Measurements from ENCODE around the gene PLEKHA1.

PLEKHA1 gene

GRCh38 chr10:122329416-122329815 lies 45.1 kb upstream of the PLEKHA1 start:
- H3K4me1 ChIP-seq (ENCODE audit: control extremely low read depth in 1 of 4, control insufficient read depth in 4 of 4, insufficient read depth in 4 of 4, low read length in 3 of 4): no peaks in the 10 kb centered on the region
- ChIA-PET POLR2A (no interaction called here), CTCF (interaction anchor here (0.7 to 1.9 kb wide), 4 partner anchors 14 to 106 kb away, joined by 3 to 7 read pairs (median 4); no protein-coding TSS in a partner anchor)
- H3K27me3 ChIP-seq (replicated peaks in 2 of 5; ENCODE audit: control insufficient read depth in 4 of 5, insufficient read depth in 5 of 5, low read length in 4 of 5): peaks cover 0 to 48% (median 3%) of the 10 kb centered on the region in 5 experiments
- H3K4me3 ChIP-seq (ENCODE audit: control insufficient read depth in 1 of 7, extremely low read depth in 1 of 7, insufficient read depth in 4 of 7, low read depth in 2 of 7, low read length in 6 of 7): no peak overlapping the region
- no peaks in the 10 kb centered on the region for H3K36me3 ChIP-seq (ENCODE audit: control insufficient read depth in 4 of 4, insufficient read depth in 4 of 4, low read length in 3 of 4)
- no peak for DNase-seq
- H3K27ac ChIP-seq (ENCODE audit: insufficient read depth in 1 of 2, low read depth in 1 of 2, low read length in 2 of 2, poor library complexity in 1 of 2, severe bottlenecking in 2 of 2): no peak overlapping the region
- 89% methylated on average over 10 of the region's 13 CpGs for WGBS (ENCODE audit: insufficient coverage)
- no peaks in the 10 kb centered on the region for H3K9me3 ChIP-seq (ENCODE audit: control extremely low read depth in 1 of 5, control insufficient read depth in 4 of 5, insufficient read depth in 2 of 5, low read depth in 1 of 5, low read length in 4 of 5)

GRCh38 chr10:122331100-122331499 lies 43.4 kb upstream of the PLEKHA1 start:
- H3K4me1 ChIP-seq (ENCODE audit: control extremely low read depth in 1 of 4, control insufficient read depth in 4 of 4, insufficient read depth in 4 of 4, low read length in 3 of 4): no peaks in the 10 kb centered on the region
- no peaks in the 10 kb centered on the region for H3K9me3 ChIP-seq (ENCODE audit: control extremely low read depth in 1 of 5, control insufficient read depth in 4 of 5, insufficient read depth in 2 of 5, low read depth in 1 of 5, low read length in 4 of 5)
- ChIA-PET CTCF (no interaction called here), POLR2A (no interaction called here)
- no peak overlapping the region for H3K27ac ChIP-seq (ENCODE audit: insufficient read depth in 1 of 2, low read depth in 1 of 2, low read length in 2 of 2, poor library complexity in 1 of 2, severe bottlenecking in 2 of 2)
- no peak overlapping the region for H3K4me3 ChIP-seq (ENCODE audit: control insufficient read depth in 1 of 7, extremely low read depth in 1 of 7, insufficient read depth in 4 of 7, low read depth in 2 of 7, low read length in 6 of 7)
- DNase-seq: no peak
- 94% methylated on average over 5 of the region's 7 CpGs for WGBS (ENCODE audit: insufficient coverage)
- no peaks in the 10 kb centered on the region for H3K36me3 ChIP-seq (ENCODE audit: control insufficient read depth in 4 of 4, insufficient read depth in 4 of 4, low read length in 3 of 4)
- H3K27me3 ChIP-seq (replicated peaks in 2 of 5; ENCODE audit: control insufficient read depth in 4 of 5, insufficient read depth in 5 of 5, low read length in 4 of 5): peaks cover 0 to 48% (median 5%) of the 10 kb centered on the region in 5 experiments

DNA sequence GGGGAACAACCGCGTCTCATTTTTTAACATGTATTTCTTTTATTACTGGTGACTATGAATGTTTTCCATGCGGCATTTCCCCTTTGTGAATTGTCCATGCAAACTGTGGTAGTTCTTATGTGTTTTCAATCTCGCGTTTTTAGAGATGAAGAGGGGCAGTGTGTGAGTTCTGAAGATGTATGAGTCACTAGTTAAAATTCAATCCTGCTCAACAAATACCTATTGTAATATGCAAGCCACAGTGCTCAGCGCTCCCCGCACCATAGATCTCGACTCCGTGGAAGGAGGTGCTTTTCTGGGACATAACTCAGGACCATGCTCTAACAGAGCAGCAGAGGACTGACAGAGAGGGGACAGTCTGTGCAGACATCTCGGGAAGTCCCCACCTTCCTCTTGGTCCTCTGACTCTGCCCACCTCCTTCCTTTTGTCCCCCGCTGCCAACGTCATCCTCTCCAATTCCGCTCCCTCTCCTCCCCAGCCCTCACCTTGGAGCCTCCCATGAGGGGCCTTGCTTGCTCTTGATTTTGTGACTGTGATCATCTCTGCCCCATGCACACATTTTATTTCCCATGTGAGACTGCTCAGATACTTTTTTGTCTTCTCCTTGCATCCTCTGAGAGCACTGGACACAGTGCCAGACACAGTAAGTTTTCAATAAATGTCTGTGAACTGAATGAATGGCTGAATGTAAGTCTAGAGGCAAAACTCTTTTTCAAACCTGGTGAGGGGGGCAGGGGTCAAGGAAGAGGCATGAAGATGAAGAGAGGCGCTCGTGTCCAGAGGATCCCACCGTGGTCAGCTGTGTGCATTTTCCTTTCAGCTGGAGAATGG lies 42.7 kb upstream of the PLEKHA1 start:
- CTCF ChIA-PET: no interaction called here

GRCh38 chr10:122333037-122333436 lies 41.5 kb upstream of the PLEKHA1 start:
- Histone ChIP-seq H3K4me1 (ENCODE audit: control extremely low read depth in 1 of 4, control insufficient read depth in 4 of 4, insufficient read depth in 4 of 4, low read length in 3 of 4) (no peaks in the 10 kb centered on the region), H3K27ac (ENCODE audit: insufficient read depth in 1 of 2, low read depth in 1 of 2, low read length in 2 of 2, poor library complexity in 1 of 2, severe bottlenecking in 2 of 2) (no peak overlapping the region), H3K27me3 (replicated peaks in 2 of 5; ENCODE audit: control insufficient read depth in 4 of 5, insufficient read depth in 5 of 5, low read length in 4 of 5) (peaks cover 0 to 45% (median 5%) of the 10 kb centered on the region in 5 experiments), H3K36me3 (ENCODE audit: control insufficient read depth in 4 of 4, insufficient read depth in 4 of 4, low read length in 3 of 4) (no peaks in the 10 kb centered on the region), H3K9me3 (ENCODE audit: control extremely low read depth in 1 of 5, control insufficient read depth in 4 of 5, insufficient read depth in 2 of 5, low read depth in 1 of 5, low read length in 4 of 5) (no peaks in the 10 kb centered on the region), H3K4me3 (ENCODE audit: control insufficient read depth in 1 of 7, extremely low read depth in 1 of 7, insufficient read depth in 4 of 7, low read depth in 2 of 7, low read length in 6 of 7) (no peak overlapping the region)
- ChIA-PET POLR2A (no interaction called here), CTCF (no interaction called here)
- DNase-seq: no peak
- 80% methylated on average over 4 of the region's 4 CpGs for WGBS (ENCODE audit: insufficient coverage)

More for the DNA sequence above, 42.7 kb upstream of the PLEKHA1 start:
- WGBS (ENCODE audit: insufficient coverage): 90% methylated on average over 14 of the region's 16 CpGs
- Histone ChIP-seq H3K9me3 (ENCODE audit: control extremely low read depth in 1 of 5, control insufficient read depth in 4 of 5, insufficient read depth in 2 of 5, low read depth in 1 of 5, low read length in 4 of 5) (no peaks in the 10 kb centered on the region), H3K36me3 (ENCODE audit: control insufficient read depth in 4 of 4, insufficient read depth in 4 of 4, low read length in 3 of 4) (no peaks in the 10 kb centered on the region), H3K27me3 (replicated peaks in 2 of 5; ENCODE audit: control insufficient read depth in 4 of 5, insufficient read depth in 5 of 5, low read length in 4 of 5) (peaks cover 0 to 47% (median 5%) of the 10 kb centered on the region in 5 experiments), H3K27ac (ENCODE audit: insufficient read depth in 1 of 2, low read depth in 1 of 2, low read length in 2 of 2, poor library complexity in 1 of 2, severe bottlenecking in 2 of 2) (no peak overlapping the region), H3K4me1 (ENCODE audit: control extremely low read depth in 1 of 4, control insufficient read depth in 4 of 4, insufficient read depth in 4 of 4, low read length in 3 of 4) (no peaks in the 10 kb centered on the region), H3K4me3 (ENCODE audit: control insufficient read depth in 1 of 7, extremely low read depth in 1 of 7, insufficient read depth in 4 of 7, low read depth in 2 of 7, low read length in 6 of 7) (no peak overlapping the region)
- POLR2A ChIA-PET: no interaction called here
- no peak for DNase-seq

DNA sequence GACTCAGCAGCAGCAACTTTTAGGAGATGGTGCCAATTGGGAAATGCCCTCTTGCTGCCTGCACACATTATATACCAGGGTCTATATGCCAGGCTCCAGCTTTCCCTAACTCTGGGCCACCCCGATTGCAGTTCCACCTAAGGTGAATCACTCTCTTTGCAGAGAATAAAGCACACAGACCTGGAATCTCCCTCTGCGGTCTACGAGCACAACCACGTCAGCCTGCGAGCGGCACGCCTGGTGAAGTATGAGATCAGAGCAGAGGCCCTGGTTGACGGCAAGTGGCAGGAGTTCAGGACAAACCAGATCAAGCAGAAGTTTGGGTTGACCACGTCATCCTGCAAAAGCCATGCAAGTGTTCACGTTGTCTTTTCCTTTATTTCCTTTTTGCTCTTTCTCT lies 38.2 kb upstream of the PLEKHA1 start:
- H3K27ac ChIP-seq (ENCODE audit: insufficient read depth in 1 of 2, low read depth in 1 of 2, low read length in 2 of 2, poor library complexity in 1 of 2, severe bottlenecking in 2 of 2): no peak overlapping the region
- 96% methylated on average over 10 of the region's 10 CpGs for WGBS (ENCODE audit: insufficient coverage)
- CTCF ChIA-PET: no interaction called here

DNA sequence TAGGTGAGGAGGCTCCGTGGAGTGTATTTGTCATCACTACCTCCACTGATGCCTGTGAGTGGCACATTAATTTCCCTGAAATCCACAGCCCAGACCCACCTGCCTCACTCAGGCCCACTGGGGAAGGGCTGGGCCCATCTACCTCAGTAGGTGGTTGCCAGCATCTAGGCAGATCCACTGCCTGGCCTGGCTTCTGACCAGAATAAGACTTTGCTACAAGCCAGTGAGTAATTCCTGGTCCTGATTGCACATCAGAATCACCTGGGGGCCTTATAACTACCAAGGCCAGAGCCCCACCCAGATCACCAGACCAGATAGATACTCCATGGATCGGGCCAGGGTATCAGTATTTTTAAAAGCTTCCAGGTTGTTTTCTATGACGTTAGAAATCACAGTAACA lies 37.5 kb upstream of the PLEKHA1 start:
- ChIA-PET POLR2A (no interaction called here), CTCF (no interaction called here)
- WGBS (ENCODE audit: insufficient coverage): 100% methylated on average over 1 of the region's 3 CpGs

More for the DNA sequence above, 38.2 kb upstream of the PLEKHA1 start:
- no peaks in the 10 kb centered on the region for H3K9me3 ChIP-seq (ENCODE audit: control extremely low read depth in 1 of 5, control insufficient read depth in 4 of 5, insufficient read depth in 2 of 5, low read depth in 1 of 5, low read length in 4 of 5)
- POLR2A ChIA-PET: no interaction called here
- no peaks in the 10 kb centered on the region for H3K36me3 ChIP-seq (ENCODE audit: control insufficient read depth in 4 of 4, insufficient read depth in 4 of 4, low read length in 3 of 4)
- H3K4me1 ChIP-seq (ENCODE audit: control extremely low read depth in 1 of 4, control insufficient read depth in 4 of 4, insufficient read depth in 4 of 4, low read length in 3 of 4): no peaks in the 10 kb centered on the region
- peaks cover 0 to 17% (median 2%) of the 10 kb centered on the region in 5 experiments for H3K27me3 ChIP-seq (replicated peaks in 2 of 5; ENCODE audit: control insufficient read depth in 4 of 5, insufficient read depth in 5 of 5, low read length in 4 of 5)
- H3K4me3 ChIP-seq (ENCODE audit: control insufficient read depth in 1 of 7, extremely low read depth in 1 of 7, insufficient read depth in 4 of 7, low read depth in 2 of 7, low read length in 6 of 7): no peak overlapping the region
- DNase-seq: no peak

DNA sequence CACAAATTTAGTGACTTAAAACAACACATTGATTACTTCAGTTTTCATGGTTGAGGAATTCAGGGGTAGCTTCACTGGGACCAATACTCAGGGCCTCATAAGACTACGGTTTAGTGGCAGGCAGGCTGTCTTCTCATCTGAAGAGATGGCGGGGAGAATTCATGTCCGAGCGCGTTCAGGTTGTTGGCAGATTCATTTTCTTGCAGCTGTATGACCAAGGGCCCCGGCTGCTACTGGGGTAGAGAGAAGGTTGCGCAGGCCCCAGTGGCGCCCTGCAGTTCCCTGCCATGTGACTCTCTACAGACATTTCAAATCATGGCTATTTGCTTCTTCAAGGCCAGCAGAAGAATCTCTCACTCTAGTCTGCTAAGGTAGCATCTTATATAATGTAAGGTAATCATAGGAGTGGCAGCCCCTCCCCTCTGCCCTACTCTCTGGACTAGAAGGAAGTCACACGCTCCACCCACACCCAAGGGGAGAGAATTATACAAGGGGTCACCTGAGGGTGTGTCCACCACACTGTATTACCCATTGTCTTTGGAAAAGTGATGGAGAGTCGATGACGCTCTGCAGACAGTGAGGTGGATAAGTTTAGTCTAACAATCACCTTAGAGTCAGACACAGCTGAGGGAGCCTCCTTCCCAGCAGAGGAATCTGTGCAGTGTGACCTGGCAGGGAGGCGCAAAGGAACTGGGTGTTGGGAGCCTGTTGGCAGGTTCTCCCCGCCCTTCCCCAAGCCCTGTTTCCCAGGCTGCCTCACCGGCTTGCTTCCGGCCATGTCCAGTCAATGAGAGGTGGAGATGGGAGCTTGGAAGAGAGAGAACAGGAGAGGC lies 35.7 kb upstream of the PLEKHA1 start:
- ChIA-PET POLR2A (no interaction called here), CTCF (interaction anchor here (7.4 kb wide), 1 partner anchor 95 kb away, joined by 65 read pairs; no protein-coding TSS in a partner anchor)
- DNase-seq: no peak
- Histone ChIP-seq H3K9me3 (ENCODE audit: control extremely low read depth in 1 of 5, control insufficient read depth in 4 of 5, insufficient read depth in 2 of 5, low read depth in 1 of 5, low read length in 4 of 5) (no peaks in the 10 kb centered on the region), H3K4me3 (ENCODE audit: control insufficient read depth in 1 of 7, extremely low read depth in 1 of 7, insufficient read depth in 4 of 7, low read depth in 2 of 7, low read length in 6 of 7) (no peak overlapping the region), H3K36me3 (ENCODE audit: control insufficient read depth in 4 of 4, insufficient read depth in 4 of 4, low read length in 3 of 4) (no peaks in the 10 kb centered on the region), H3K27me3 (replicated peaks in 2 of 5; ENCODE audit: control insufficient read depth in 4 of 5, insufficient read depth in 5 of 5, low read length in 4 of 5) (peaks cover 0 to 2% (median 0%) of the 10 kb centered on the region in 5 experiments), H3K27ac (ENCODE audit: insufficient read depth in 1 of 2, low read depth in 1 of 2, low read length in 2 of 2, poor library complexity in 1 of 2, severe bottlenecking in 2 of 2) (no peak overlapping the region), H3K4me1 (ENCODE audit: control extremely low read depth in 1 of 4, control insufficient read depth in 4 of 4, insufficient read depth in 4 of 4, low read length in 3 of 4) (no peaks in the 10 kb centered on the region)
- WGBS (ENCODE audit: insufficient coverage): 95% methylated on average over 12 of the region's 15 CpGs

More for the DNA sequence above, 37.5 kb upstream of the PLEKHA1 start:
- Histone ChIP-seq H3K27ac (ENCODE audit: insufficient read depth in 1 of 2, low read depth in 1 of 2, low read length in 2 of 2, poor library complexity in 1 of 2, severe bottlenecking in 2 of 2) (no peak overlapping the region), H3K9me3 (ENCODE audit: control extremely low read depth in 1 of 5, control insufficient read depth in 4 of 5, insufficient read depth in 2 of 5, low read depth in 1 of 5, low read length in 4 of 5) (no peaks in the 10 kb centered on the region), H3K36me3 (ENCODE audit: control insufficient read depth in 4 of 4, insufficient read depth in 4 of 4, low read length in 3 of 4) (no peaks in the 10 kb centered on the region), H3K4me3 (ENCODE audit: control insufficient read depth in 1 of 7, extremely low read depth in 1 of 7, insufficient read depth in 4 of 7, low read depth in 2 of 7, low read length in 6 of 7) (no peak overlapping the region), H3K27me3 (replicated peaks in 2 of 5; ENCODE audit: control insufficient read depth in 4 of 5, insufficient read depth in 5 of 5, low read length in 4 of 5) (peaks cover 0 to 12% (median 2%) of the 10 kb centered on the region in 5 experiments), H3K4me1 (ENCODE audit: control extremely low read depth in 1 of 4, control insufficient read depth in 4 of 4, insufficient read depth in 4 of 4, low read length in 3 of 4) (no peaks in the 10 kb centered on the region)
- no peak for DNase-seq
